ENCODE results near the gene NCOR1.
"Not testable (repeated sequence)": the region's sequence is repeated elsewhere in the genome, so short reads cannot be mapped to it uniquely, and the experiment has no call there.

NCOR1 gene

DNA sequence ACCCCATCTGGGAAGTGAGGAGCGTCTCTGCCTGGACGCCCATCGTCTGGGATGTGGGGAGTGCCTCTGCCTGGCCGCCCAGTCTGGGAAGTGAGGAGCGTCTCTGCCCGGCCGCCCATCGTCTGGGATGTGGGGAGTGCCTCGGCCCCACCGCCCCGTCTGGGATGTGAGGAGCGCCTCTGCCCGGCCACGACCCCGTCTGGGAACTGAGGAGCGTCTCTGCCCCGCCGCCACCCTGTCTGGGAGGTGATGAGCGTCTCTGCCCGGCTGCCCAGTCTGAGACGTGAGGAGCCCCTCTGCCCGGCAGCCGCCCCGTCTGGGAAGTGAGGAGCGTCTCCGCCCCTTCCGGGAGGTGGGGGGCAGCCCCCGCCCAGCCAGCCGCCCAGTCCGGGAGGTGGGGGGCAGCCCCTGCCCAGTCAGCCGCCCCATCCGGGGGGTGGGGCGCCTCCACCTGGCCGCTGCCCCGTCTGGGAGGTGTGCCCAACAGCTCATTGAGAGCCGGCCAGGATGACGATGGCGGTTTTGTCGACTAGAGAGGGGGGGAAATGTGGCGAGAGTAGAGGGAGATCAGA, 69.9 kb downstream of the NCOR1 start:
- DNase-seq = not testable (repeated sequence)

- no peak for DNase-seq
These were observed 73.6 kb downstream of the NCOR1 start for GRCh38 chr17:16141685-16142084.

DNA sequence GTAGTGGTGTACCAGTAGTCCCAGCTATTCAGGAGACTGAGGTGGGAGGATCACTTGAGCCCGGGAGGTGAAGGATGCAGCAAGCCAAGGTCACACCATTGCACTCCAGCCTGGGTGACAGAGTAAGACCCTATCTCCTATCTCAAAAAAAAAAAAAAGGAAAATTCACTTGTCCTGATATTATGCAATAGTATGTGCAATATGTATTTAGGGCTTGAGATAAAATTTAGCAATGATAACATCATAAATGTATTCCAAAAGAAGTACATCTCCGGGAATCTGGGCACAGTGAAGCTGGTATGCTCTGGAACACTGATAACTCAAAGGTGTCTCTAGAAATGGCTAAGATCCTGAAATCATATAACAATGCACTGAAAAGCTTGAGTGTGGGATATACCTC, 74.5 kb downstream of the NCOR1 start:
- DNase-seq = no peak

GRCh38 chr17:16135461-16135860, 79.9 kb downstream of the NCOR1 start:
- DNase-seq = no peak

DNA sequence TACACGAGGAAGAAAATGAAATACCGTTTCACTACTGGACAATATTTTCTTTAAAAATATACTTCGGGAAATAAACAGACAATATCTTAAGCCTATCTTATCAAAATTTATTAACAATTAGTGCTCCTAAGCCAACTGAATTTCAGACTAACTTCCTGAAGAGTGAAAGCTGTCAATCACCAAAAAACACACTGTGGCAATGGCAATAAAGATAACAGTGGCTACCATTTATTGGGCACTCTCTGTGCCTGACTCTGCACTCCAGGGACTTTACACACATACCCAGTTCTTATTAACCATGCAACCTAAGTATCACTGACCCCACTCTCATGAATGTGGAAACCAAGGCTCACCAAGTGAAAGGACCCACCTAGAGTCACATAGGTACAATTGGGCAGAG, 83.7 kb downstream of the NCOR1 start:
- DNase-seq = no peak

GRCh38 chr17:16129441-16130205, 85.7 kb downstream of the NCOR1 start:
- no peak for DNase-seq

GRCh38 chr17:16123531-16123930, 91.8 kb downstream of the NCOR1 start:
- DNase-seq = no peak

GRCh38 chr17:16122697-16123434, 92.5 kb downstream of the NCOR1 start:
- DNase-seq = no peak

- no peak for DNase-seq
These were observed 93.4 kb downstream of the NCOR1 start for GRCh38 chr17:16121915-16122314.

DNA sequence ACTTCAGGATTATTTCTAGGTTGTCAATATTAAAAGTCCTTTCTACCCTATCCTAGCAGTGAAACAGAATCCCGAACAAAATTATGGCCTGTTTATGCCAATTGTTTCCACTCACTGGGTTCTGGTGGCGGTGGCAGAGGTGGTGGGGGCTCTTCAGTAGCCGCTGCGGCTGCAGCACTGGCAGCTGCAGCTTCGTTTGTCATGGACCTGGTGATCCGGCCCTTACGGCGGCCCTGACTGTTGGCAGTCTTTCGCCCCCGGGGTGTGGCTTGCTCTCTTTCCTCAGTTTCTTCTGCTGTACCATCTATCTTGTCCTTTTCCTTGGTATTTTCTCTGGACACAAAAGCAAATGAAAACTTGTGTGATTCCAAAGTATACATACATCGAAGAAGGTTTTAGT, 94.4 kb downstream of the NCOR1 start:
- no peak for DNase-seq

- DNase-seq = no peak
These were observed 98.2 kb downstream of the NCOR1 start for GRCh38 chr17:16117149-16117548.

DNA sequence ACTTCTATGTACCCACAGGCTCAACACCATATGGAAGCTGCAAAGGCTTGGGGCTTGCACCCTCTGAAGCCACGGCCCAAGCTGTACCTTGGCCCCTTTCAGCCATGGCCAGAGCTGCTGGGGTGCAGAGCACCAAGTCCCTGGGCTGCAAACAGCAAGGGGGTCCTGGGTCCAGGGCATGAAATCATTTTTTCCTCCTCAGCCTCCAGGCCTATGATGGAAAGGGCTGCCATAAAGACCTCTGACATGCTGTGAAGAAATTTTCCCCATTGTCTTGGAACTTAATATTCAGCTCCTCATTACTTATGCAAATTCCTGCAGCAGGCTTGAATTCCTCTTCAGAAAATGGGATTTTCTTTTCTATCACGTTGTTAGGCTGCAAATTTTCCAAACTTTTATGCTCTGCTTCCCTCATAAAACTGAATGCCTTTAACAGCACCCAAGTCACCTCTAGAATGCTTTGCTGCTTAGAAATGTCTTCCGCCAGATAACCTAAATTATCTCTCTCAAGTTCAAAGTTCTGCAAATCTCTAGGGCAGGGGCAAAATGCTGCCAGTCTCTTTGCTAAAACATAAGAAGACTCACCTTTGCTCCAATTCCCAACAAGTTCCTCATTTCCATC, 100.1 kb downstream of the NCOR1 start:
- DNase-seq = not testable (repeated sequence)

- no peak for DNase-seq
These were observed 106.5 kb downstream of the NCOR1 start for GRCh38 chr17:16108871-16109270.

DNA sequence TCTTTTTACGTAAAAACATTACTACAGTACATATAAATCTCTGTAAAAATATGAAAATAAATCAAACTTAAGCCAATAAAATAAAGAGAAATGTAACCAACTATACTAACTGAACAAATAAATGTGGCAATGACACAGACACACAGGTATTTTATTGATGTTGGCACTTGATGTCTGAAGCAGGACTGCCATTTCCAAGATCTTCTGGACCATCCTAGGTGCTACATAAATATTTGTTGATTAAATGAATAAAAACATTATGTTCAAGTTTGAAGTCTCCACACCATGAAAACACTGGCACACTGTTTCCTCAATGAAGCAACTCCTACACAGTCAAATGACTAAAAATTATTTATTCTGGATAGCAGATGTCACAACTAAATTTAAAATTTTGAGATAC, 106.9 kb downstream of the NCOR1 start:
- no peak for DNase-seq

DNA sequence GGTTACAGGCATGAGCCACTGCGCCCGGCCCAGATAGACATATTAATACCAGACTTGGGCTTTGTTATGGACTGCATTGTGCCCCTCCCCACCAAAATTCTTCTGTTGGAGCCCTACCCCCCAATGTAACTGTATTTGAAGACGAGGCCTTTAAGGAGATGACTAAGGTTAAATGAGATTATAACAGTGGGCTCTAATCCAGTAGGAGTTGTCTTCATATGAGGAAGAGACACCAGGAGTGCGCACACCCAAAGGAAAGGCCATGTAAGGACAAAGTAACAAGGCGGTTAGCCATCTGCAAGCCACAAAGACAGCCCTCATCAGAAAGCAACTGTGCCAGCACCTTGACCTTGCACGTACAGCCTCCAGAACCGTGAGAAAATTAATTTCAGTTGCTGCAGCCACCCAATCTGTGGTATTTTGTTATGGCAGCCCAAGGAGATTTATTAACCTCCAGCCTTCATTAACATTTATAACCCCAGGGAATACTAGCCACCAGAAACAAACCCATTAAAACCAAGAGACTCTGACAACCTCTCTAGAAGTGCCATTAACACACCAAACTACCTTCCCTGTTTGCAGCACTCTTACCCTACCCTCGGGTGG, 108.1 kb downstream of the NCOR1 start:
- DNase-seq = no peak

- no peak for DNase-seq
These were observed 109.0 kb downstream of the NCOR1 start for GRCh38 chr17:16106161-16106891.

DNA sequence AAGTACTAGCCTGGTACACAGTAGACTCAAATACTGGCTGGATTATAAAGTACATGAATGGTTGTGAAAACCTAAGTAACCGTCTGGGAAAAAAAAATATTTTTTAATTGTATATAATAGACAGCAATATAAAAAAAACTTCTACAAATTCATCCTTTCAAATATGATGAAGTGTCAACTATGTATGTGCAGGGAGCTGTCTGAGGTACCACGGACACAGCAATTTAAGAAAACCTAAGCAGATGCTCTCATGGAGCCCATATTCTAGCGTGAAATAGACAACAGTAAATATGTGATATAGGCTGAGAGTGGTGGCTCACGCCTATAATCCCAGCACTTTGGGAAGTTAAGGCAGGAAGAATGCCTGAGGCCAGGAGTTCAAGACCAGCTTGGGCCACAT, 111.1 kb downstream of the NCOR1 start:
- DNase-seq = no peak

DNA sequence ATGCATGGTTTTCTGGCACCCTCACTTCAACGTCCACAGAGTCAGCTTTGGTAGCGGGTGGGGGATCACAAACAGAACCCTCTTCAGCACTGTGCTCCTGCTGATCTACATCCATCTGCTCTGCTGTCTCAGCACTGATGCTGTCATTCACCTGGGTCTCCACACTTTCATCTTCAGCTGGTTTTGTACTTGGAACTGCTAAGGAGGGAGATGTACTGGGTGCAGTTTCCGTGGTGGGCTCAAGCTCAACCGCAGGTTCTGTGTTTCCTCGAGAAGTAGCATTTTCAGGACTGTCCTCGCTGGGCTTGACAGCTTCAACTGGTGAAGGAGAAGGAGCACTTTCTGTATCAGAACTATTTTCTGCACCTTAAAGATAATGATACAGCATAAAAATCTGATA, 113.9 kb downstream of the NCOR1 start:
- DNase-seq = no peak

- DNase-seq = no peak
These were observed 114.5 kb downstream of the NCOR1 start for GRCh38 chr17:16100737-16101400.

DNA sequence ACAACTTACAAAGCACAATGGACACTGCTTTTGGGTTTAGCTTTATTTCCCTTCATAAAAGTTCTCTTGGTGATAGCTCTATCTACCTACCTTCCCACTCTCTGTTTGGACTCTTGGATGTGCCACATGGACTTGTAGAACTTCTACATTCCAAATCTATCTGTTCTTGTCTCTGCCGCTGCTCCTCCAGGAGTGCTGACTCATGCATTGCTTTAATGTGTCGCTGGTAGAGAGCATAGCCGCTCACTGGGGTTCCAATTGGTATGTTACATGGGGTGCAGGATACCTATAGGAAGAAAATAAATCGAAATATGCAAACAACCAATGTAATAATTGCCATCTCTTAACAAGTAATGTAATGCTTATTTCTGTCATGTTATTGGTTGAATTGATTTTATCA, 123.6 kb downstream of the NCOR1 start:
- DNase-seq = no peak

GRCh38 chr17:16086957-16087356, 128.4 kb downstream of the NCOR1 start:
- DNase-seq = no peak

Data from CD4-positive, alpha-beta T cell treated with Interleukin-4 for 1 hour (primary cell).